Suprapubic skin (tissue), 4 donors: ENCODE measurements around the gene PIGW. TPM values are rescaled to one million over a fixed set of nuclear protein-coding genes. Genes with fewer than 3 reads are reported as not detected.
A peak's percentile ranks its signal among the peaks of the same experiment; 100 is the strongest.

ENCODE experiments used
- DNase-seq, 2 donors: peaks; one replicate each; pipeline ENCODE4 v3.0.0-alpha.2; 2019; ENCODE audit warnings: low spot score in 2 of 2
- H3K27ac ChIP-seq: fragments of 200-600 bp; sonication (generic); one replicate; pipeline ENCODE4 v1.5.1; 2019
- H3K27me3 ChIP-seq: fragments of 200-600 bp; sonication (generic); one replicate; pipeline ENCODE4 v1.5.1; 2019
- H3K36me3 ChIP-seq: fragments of 200-600 bp; sonication (generic); one replicate; pipeline ENCODE4 v1.5.1; 2019
- H3K4me1 ChIP-seq: fragments of 200-600 bp; sonication (generic); one replicate; pipeline ENCODE4 v1.5.1; 2019
- H3K4me3 ChIP-seq: fragments of 200-600 bp; sonication (generic); one replicate; pipeline ENCODE4 v1.5.1; 2019; ENCODE audit warnings: mild to moderate bottlenecking
- H3K9me3 ChIP-seq: fragments of 200-600 bp; sonication (generic); one replicate; pipeline ENCODE4 v1.5.1; 2019
- EP300 ChIP-seq: sonication (generic); formaldehyde crosslinking; IDR thresholded peaks from one replicate; pipeline ENCODE4 v1.6.1; 2017; ENCODE audit warnings: antibody characterized with exemption
- POLR2A ChIP-seq, 2 donors: fragments of 450-650 bp; IDR thresholded peaks; one replicate each; pipeline ENCODE4 v1.6.1; 2017; ENCODE audit warnings: antibody characterized with exemption in 2 of 2, mild to moderate bottlenecking in 2 of 2, moderate library complexity in 2 of 2
- POLR2AphosphoS5 ChIP-seq, 3 donors: sonication (generic); formaldehyde crosslinking; IDR thresholded peaks; one replicate each; pipeline ENCODE4 v1.6.1; 2017; ENCODE audit warnings: antibody characterized with exemption in 3 of 3
- whole genome bisulfite sequencing: methylation state at CpG from one replicate; pipeline ENCODE4 v1.1.5; 2018; 5-methylcytosine and 5-hydroxymethylcytosine counted together
- total RNA-seq, 4 donors: library from RNA; depleted of rRNA; stranded (reverse); fragments of >200 nt; gene quantifications; one replicate each; pipeline ENCODE4 v1.1.0, GENCODE V29; 2016
- TF ChIP-seq, protein P1 (sequence below), 2 donors: fragments of 200-600 bp in 1 of 2; fragments of 450-650 bp in 1 of 2; sonication (generic) in 1 of 2; IDR thresholded peaks; one replicate each; pipeline ENCODE4 v1.5.1; 2016 to 2019; ENCODE audit warnings: antibody characterized with exemption in 2 of 2, mild to moderate bottlenecking in 1 of 2, moderate library complexity in 1 of 2

Gene PIGW
- total RNA-seq, 4 donors from 2014 or later: 4.1 to 13.1 (median 9.0) TPM

DNA sequence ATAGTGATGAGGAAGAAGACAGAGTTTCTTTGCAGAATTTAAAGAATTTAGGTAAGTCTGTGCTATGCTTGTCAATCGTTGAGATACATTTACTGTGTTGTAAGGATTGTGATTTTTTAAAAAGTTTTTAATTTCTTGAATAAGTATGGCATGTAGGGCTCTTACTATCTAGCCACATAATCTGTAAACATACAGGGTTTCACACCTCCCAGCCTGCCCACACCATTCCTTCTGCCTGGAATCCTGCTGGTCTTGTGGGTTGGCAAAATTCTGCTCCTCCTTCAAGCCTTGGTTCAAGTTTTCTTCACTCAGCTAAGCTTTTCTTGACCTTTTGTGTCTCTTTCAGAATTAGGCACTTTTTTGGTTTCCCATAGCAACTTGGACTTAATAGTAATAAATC, 40.8 kb upstream of the PIGW start:
- no peaks in the 10 kb centered on the region for H3K27me3 ChIP-seq
- H3K36me3 ChIP-seq: peaks cover 74% of the 10 kb centered on the region
- no peaks in the 10 kb centered on the region for H3K9me3 ChIP-seq
- no peak for TF ChIP-seq POLR2A (IDR thresholded peaks at IDR 0.05)
- TF ChIP-seq, protein P1, sequence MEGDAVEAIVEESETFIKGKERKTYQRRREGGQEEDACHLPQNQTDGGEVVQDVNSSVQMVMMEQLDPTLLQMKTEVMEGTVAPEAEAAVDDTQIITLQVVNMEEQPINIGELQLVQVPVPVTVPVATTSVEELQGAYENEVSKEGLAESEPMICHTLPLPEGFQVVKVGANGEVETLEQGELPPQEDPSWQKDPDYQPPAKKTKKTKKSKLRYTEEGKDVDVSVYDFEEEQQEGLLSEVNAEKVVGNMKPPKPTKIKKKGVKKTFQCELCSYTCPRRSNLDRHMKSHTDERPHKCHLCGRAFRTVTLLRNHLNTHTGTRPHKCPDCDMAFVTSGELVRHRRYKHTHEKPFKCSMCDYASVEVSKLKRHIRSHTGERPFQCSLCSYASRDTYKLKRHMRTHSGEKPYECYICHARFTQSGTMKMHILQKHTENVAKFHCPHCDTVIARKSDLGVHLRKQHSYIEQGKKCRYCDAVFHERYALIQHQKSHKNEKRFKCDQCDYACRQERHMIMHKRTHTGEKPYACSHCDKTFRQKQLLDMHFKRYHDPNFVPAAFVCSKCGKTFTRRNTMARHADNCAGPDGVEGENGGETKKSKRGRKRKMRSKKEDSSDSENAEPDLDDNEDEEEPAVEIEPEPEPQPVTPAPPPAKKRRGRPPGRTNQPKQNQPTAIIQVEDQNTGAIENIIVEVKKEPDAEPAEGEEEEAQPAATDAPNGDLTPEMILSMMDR (IDR thresholded peaks at IDR 0.05): no peak
- no peak for TF ChIP-seq POLR2AphosphoS5 (IDR thresholded peaks at IDR 0.05)
- TF ChIP-seq EP300: no peak
- no peak for DNase-seq
- 71% methylated on average over 1 of the region's 1 CpG for WGBS
- no peaks in the 10 kb centered on the region for H3K4me1 ChIP-seq
- no peak overlapping the region for H3K27ac ChIP-seq
- no peak overlapping the region for H3K4me3 ChIP-seq

DNA sequence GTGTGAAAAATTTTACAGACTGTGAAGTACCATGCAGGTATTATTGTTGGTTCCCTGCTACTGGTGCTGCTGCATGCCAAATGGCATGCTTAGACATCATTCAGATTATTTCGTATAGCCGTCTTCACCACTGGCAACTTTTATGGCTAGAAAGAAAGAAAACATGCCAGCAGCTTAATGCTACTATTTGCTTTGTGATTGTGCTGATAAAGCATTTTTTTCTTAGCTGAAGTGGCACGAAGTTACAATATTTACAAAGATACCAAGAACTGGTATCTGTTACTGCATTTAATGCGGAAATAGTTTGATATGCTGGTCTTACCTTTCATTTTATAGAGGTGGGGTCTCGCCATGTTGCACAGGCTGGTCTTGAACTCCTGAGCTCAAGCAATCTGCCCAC, 40.1 kb upstream of the PIGW start:
- DNase-seq: no peak
- TF ChIP-seq EP300 (no peak), POLR2A (IDR thresholded peaks at IDR 0.05) (no peak), POLR2AphosphoS5 (IDR thresholded peaks at IDR 0.05) (no peak)
- TF ChIP-seq, protein P1 (IDR thresholded peaks at IDR 0.05): no peak
- no peak overlapping the region for H3K4me3 ChIP-seq
- no peak overlapping the region for H3K27ac ChIP-seq
- no peaks in the 10 kb centered on the region for H3K9me3 ChIP-seq
- no peaks in the 10 kb centered on the region for H3K4me1 ChIP-seq
- 81% methylated on average over 5 of the region's 5 CpGs for WGBS
- peaks cover 77% of the 10 kb centered on the region for H3K36me3 ChIP-seq
- H3K27me3 ChIP-seq: no peaks in the 10 kb centered on the region

DNA sequence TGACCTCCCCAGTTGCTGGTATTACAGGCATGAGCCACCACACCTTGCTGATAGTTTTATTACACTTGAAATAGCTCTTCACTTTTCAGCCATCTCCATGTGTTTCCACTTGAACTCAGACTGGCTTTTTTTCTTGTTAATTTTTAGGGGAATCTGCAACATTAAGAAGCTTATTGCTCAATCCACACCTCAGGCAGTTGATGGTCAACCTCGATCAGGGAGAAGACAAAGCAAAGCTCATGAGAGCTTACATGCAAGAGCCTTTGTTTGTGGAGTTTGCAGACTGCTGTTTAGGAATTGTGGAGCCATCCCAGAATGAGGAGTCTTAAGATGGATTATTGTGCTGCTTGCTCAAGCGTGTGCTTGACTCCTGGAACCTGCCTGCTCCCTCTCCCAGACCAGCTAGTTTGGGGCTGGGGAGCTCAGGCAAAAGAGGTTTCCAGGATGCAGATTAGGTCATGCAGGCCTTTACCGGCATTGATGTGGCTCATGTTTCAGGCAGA, 39.7 kb upstream of the PIGW start:
- Histone ChIP-seq H3K9me3 (no peaks in the 10 kb centered on the region), H3K27ac (no peak overlapping the region), H3K4me3 (no peak overlapping the region), H3K36me3 (peaks cover 77% of the 10 kb centered on the region), H3K27me3 (no peaks in the 10 kb centered on the region), H3K4me1 (no peaks in the 10 kb centered on the region)
- 70% methylated on average over 3 of the region's 3 CpGs for WGBS
- TF ChIP-seq, protein P1 (IDR thresholded peaks at IDR 0.05): no peak
- TF ChIP-seq POLR2AphosphoS5 (IDR thresholded peaks at IDR 0.05): no peak
- TF ChIP-seq EP300: no peak
- no peak for TF ChIP-seq POLR2A (IDR thresholded peaks at IDR 0.05)
- DNase-seq: no peak

DNA sequence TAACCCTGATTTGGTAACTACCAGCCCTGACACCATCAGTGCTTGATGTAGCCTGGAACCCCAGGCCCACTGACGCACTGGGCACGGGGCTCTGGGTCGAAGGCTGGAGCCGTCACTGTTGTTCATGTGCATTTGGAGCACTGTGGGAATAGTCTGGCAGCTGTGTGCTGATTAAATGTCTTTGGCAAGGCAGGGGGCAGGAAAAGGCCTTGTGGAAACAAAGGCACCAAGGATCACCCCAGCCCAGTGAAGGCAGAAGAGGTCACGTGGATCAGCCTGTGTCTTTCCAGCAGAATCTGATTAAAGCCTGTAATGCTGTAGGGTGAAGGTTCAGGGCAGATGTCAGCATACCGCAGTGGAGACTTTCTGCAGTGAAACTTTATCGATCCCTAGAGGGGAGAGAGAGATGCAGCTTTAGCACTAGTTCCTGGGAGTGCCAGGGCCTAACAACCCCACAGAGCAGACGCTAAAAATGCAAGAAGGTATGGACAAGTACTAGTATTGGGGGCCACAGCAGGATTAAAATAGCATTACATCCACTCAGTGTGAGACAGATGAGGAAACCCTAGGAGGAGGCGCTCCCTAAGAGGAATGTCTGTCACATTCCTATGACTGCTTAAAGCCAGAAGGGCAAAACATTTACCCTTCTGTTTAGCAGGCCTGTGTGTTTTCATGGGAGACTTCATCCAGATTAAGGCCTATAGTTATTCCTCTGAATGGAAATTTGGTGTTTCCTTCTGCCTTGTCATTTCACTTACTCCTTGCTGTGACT, 38.6 kb upstream of the PIGW start:
- H3K27ac ChIP-seq: no peak overlapping the region
- no peaks in the 10 kb centered on the region for H3K9me3 ChIP-seq
- no peaks in the 10 kb centered on the region for H3K27me3 ChIP-seq
- 94% methylated on average over 9 of the region's 9 CpGs for WGBS
- H3K36me3 ChIP-seq: peaks cover 88% of the 10 kb centered on the region
- TF ChIP-seq EP300 (no peak), POLR2A (IDR thresholded peaks at IDR 0.05) (no peak), POLR2AphosphoS5 (IDR thresholded peaks at IDR 0.05) (no peak)
- TF ChIP-seq, protein P1 (IDR thresholded peaks at IDR 0.05): no peak
- H3K4me3 ChIP-seq: no peak overlapping the region
- H3K4me1 ChIP-seq: no peaks in the 10 kb centered on the region
- DNase-seq: peak; percentile 26 to 36

DNA sequence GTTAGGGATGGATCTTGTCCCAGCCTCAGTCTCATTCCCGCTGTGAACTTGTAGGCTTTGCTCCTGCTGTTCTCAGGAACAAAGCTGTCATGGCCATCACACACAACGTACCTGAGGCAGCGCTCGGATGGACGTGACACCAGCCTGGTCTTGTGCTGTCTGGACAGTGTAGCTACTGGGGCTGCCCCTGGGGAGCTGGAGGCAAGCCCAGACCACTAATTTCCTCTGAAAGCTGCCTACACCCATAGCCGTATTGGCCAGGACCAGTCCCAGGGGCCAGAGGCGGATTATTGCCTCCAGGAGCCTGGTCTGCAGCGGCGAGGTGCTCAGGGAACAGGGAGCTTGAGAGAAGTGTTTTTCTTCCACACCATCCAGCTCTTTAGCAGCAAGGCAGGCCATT, 36.6 kb upstream of the PIGW start:
- Histone ChIP-seq H3K27me3 (no peaks in the 10 kb centered on the region), H3K9me3 (no peaks in the 10 kb centered on the region), H3K4me3 (no peak overlapping the region), H3K27ac (no peak overlapping the region), H3K4me1 (no peaks in the 10 kb centered on the region), H3K36me3 (peaks cover 86% of the 10 kb centered on the region)
- no peak for TF ChIP-seq POLR2AphosphoS5 (IDR thresholded peaks at IDR 0.05)
- TF ChIP-seq POLR2A (IDR thresholded peaks at IDR 0.05): no peak
- TF ChIP-seq, protein P1 (IDR thresholded peaks at IDR 0.05): no peak
- TF ChIP-seq EP300: no peak
- peak; percentile 55 to 70 for DNase-seq
- 85% methylated on average over 9 of the region's 9 CpGs for WGBS
